ENCODE measurements around the gene ZNF229. TPM values are rescaled to one million over a fixed set of nuclear protein-coding genes. Genes with fewer than 3 reads are reported as not detected.
"Not testable (repeated sequence)": the region's sequence is repeated elsewhere in the genome, so short reads cannot be mapped to it uniquely, and the experiment has no call there.

ZNF229 gene
- total RNA-seq (2014; rRNA removed; shearing (Covaris generic)), result 6.6 and 9.9 TPM in 2 replicates

DNA sequence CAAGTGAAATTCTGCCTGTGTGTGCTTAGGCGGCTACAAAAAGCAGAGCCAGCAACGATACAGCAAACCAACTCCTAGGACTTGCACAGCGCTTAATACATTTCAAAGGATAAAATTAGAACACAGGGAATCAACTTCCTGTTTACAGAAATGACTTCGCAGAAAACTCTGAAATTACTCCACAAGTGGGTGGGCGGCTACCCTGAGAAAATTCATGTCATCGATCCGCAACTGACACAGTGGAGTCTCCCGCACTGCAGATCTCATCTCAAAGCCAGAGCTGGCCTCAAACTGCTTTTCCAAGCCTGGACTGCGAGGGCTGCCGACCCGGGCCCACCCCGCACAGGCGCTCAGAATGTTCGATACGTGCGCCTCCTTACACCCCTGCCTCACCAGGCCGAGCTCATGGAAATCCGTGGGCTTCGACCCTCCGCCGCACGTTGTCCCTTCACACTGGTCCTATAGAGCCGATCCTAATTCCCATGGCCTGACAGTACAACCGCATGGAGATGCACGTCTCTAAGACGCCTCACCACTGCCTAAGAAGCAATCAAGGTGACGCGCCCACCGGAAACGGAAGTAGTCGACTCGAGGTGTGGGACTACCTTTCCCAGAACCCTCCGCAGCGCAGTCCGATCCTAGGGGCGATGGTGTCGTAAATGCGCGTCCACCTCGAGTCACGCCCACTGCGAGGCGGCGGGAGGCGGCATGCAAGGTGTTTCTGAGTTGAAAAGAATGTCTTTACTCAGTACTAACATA is at the start of gene ZNF229:
Gene ZNF229 (minus strand): TSS at position 557 of the 759 bp plus-strand sequence. CDS start 5,625 bp downstream, outside the sequence.
- peak; percentile 90 for DNase-seq (ENCODE audit: low spot score)

GRCh38 chr19:44496711-44497110 is 48.4 kb upstream of the ZNF229 start:
- DNase-seq (ENCODE audit: low spot score), result no peak

DNA sequence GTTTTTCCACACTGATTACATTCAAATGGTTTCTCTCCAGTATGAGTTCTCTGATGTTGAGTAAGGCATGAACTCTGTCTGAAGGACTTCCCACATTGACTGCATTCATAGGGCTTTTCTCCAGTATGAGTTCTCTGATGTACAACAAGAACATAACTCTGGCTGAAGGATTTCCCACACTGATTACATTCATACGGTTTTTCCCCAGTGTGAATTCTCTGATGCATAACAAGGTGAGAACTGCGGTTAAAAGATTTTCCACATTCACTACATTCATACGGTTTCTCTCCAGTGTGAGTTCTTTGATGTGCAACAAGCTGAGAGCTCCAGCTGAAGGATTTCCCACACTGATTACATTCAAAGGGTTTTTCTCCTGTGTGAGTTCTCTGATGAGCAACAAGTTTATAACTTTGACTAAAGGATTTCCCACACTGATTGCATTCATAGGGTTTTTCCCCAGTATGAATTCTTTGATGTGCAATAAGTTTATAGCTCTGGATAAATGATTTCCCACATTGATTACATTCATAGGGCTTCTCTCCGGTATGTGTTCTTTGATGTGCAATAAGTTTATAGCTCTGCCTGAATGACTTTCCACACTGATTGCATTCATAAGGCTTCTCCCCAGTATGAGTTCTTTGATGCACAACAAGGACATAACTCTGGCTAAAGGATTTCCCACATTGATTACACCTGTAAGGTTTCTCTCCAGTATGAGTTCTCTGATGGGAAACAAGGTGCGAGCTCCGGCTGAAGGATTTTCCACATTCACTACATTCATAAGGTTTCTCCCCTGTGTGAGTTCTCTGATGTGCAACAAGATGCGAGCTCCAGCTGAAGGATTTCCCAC is 28.5 kb upstream of the ZNF229 start:
- DNase-seq (ENCODE audit: low spot score), result peak; percentile 4

DNA sequence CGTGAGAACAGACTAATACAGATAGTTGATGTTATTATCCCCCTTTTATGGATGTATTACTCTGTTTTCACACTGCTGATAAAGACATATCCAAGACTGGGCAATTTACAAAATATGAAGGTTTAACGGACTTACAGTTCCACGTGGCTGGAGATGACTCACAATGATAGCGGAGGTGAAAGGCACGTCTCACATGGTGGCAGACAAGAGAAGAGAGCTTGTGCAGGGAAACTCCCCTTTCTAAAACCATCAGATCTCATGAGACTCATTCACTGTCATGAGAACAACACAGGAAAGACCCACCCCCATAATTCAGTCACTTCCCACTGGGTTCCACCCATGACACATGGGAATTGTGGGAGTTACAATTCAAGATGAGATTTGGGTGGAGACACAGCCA is 20.5 kb upstream of the ZNF229 start:
- not testable (repeated sequence) for DNase-seq (ENCODE audit: low spot score)

DNA sequence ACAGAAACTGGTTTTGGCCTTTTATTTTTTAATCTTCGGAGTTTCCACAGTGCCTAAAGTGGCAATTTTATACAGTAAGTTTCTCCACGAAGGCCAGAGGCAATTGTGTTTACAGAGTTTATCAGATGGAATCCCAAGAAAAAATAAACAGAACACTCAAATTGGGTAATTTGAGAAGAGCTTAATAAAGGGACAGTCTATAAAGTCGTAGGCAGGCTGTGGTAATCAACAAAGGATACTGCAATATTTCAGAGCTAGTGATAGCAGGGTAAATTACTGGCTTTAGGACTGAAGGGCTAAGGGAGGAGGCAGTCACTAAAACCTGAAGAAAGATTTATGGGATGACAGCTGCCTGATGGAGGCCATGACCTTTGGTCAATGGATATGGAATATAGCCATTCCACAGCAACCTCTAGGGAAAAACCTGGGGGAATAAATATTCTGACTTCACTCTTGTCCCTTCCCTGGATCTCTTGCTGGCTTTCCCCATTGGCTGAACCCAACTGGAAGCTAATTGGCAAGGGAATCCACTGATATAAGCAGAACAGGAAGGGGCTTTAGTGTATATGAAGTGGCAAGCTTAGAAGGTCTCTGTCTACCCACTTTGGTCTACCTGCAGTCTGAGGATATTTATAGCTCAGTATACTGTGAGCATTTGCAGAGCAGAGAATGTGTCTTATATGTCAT is 14.5 kb upstream of the ZNF229 start:
- DNase-seq (ENCODE audit: low spot score), result not testable (repeated sequence)

GRCh38 chr19:44456016-44456415 is 7.7 kb upstream of the ZNF229 start:
- not testable (repeated sequence) for DNase-seq (ENCODE audit: low spot score)

GRCh38 chr19:44455100-44455499 is 6.8 kb upstream of the ZNF229 start:
- no peak for DNase-seq (ENCODE audit: low spot score)

DNA sequence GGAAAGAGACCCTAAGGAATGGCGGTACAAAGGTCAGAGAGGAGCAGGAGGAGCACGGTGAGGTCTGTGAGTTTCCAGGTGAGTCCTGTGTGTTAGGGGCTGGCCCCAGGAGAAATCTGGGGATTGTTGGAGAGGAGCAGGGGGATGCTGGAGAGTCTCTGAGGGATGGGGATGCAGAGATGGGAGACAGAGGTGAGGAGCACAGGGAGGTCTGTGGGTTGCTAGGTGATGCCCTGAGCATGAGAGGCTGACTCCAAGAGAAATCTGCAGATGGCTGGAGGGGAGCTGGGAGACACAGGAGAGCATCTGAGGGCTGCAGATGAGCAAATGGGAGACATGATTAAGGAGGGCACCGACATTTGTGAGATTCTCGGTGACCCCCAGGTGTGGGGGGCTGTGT is 4.1 kb upstream of the ZNF229 start:
- DNase-seq (ENCODE audit: low spot score), result no peak

DNA sequence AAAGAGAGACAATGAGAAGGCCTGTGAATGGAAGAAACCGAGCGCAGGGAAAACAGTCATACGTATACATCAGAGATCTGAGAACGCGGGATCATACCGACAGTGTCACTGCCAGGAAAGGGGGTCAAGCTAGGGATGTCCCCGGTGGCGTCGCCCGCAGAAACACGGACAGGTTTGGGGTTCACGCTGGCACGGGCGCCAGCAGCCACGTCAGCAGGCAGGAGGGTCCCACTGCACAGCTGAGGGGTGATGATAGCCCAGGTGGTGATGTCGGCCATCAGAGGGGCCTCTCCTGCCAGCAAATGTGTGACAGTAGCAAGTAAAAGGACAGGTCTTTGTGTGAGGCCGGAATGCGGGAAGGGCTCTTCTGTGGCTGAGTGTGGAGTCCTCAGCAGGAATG is 3.4 kb upstream of the ZNF229 start:
- DNase-seq (ENCODE audit: low spot score), result no peak

GRCh38 chr19:44438441-44438840 is 9.8 kb downstream of the ZNF229 start:
- no peak for DNase-seq (ENCODE audit: low spot score)

DNA sequence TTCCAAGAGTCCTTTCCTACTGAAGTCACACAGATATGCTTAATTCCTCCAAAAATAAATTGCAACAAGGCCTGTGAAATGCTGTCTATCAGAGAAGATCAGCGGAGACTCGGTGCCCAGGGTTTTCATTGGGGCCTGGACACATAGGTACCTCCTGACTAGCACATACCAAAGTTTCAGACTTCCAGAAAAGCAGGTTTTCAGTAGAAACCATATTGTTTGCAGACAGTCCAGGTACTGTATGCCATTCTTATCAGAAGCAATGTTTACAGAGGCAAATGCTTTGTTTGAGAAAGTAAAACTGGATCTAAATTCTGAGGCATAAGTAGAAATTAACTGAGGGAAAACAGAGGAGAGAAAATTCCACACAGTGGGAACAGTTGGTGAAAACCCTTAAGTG is 12.8 kb downstream of the ZNF229 start:
- no peak for DNase-seq (ENCODE audit: low spot score)

DNA sequence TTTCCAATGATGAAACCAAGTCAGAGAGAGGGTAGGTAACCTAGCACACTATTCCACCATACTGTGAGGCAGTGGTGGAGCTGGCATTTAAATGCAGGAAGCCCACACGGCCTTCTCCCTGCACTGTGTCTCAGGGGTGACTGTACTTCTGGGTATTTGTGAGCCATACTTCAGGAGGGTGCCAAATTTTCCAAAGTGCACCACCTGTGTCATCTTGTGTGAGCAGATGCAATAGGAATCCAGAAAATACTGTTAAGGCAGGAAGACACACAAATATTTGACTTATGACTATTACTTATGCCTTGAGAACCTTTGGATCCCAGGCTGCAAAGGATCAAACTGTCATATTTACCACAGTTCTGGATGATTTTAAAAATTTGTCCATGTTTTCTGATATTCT is 17.3 kb downstream of the ZNF229 start:
- no peak for DNase-seq (ENCODE audit: low spot score)

DNA sequence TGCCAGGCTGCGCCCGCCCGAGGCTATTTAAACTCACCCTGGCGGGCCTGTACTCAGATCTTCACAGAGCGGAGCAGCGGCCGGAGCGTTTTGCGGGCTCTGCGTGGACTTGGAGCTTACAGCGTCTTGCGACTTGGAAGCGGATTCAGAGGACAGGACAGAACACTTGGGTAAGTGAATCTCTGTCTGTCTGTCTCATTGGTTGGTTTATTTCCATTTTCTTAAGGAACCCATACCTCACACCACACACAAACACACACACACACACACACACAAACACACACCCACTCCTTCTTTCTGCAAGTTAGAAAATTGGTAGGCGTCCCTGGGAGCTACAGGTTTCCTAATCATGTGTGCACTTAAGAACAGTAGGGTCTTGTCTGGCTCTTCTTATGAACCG is 32.7 kb downstream of the ZNF229 start:
- DNase-seq (ENCODE audit: low spot score), result not testable (repeated sequence)

GRCh38 chr19:44401139-44402115 is 46.8 kb downstream of the ZNF229 start, which contains the start of gene ZNF285:
Gene ZNF285, minus strand, starts transcription at chr19:44401608. Its CDS starts 4,395 bp downstream, at chr19:44397213.
- DNase-seq (ENCODE audit: low spot score), result peak; percentile 91

DNA sequence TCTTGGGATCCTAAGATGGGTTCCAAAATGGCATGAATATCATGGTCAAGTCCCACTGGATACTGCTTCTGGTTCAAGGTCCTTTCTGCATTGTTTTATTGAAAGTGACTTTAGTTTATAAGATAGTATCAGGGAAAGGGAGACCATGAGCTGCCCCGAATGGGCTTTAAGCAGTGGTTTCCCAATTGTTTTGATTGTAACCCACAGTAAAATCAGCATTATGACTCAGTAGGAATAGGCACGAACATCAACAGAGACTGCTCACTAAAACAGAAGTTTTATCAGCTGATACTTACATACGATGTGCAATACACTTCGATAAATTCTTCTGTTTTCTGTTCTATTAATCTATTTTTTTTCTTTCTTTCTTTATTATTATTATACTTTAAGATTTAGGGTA is 59.0 kb downstream of the ZNF229 start:
- peak; percentile 9 for DNase-seq (ENCODE audit: low spot score)

Other genes starting within 250 kb of the ZNF229 start
- 7.5 and 17.9 TPM in 2 replicates for gene ZNF227, start 235.9 kb downstream of the ZNF229 start, total RNA-seq (2014; rRNA removed; shearing (Covaris generic))
- gene ZNF233, start 188.6 kb downstream of the ZNF229 start, total RNA-seq (2014; rRNA removed; shearing (Covaris generic)), result 0.04 and 0.70 TPM in 2 replicates
- gene ZNF235, start 143.4 kb downstream of the ZNF229 start, total RNA-seq (2014; rRNA removed; shearing (Covaris generic)), result 1.8 and 3.0 TPM in 2 replicates
- gene ZNF112, start 91.8 kb downstream of the ZNF229 start, total RNA-seq (2014; rRNA removed; shearing (Covaris generic)), result 1.2 and 2.7 TPM in 2 replicates
- 0.31 and 0.87 TPM in 2 replicates for gene ZNF285, start 46.9 kb downstream of the ZNF229 start, total RNA-seq (2014; rRNA removed; shearing (Covaris generic))
- gene ZNF180, start 52.0 kb upstream of the ZNF229 start, total RNA-seq (2014; rRNA removed; shearing (Covaris generic)), result 5.8 and 7.6 TPM in 2 replicates
- gene CEACAM20, start 81.2 kb upstream of the ZNF229 start, total RNA-seq (2014; rRNA removed; shearing (Covaris generic)), result not detected in 2 replicates
- gene IGSF23, start 165.1 kb upstream of the ZNF229 start, total RNA-seq (2014; rRNA removed; shearing (Covaris generic)), result not detected in 2 replicates
- gene PVR, start 195.4 kb upstream of the ZNF229 start, total RNA-seq (2014; rRNA removed; shearing (Covaris generic)), result 41.9 and 46.0 TPM in 2 replicates
- gene CEACAM19, start 223.0 kb upstream of the ZNF229 start, total RNA-seq (2014; rRNA removed; shearing (Covaris generic)), result 0.23 and 1.0 TPM in 2 replicates